Prostate gland (tissue), 2 donors: Measurements from ENCODE around the gene ADAP1. TPM values are rescaled to one million over a fixed set of nuclear protein-coding genes. Genes with fewer than 3 reads are reported as not detected.

Experiments
- DNase-seq: peaks from one replicate; pipeline ENCODE4 v3.0.0-alpha.2; 2019; ENCODE audit warnings: low spot score
- H3K27ac ChIP-seq, 2 donors: fragments of 200-600 bp; sonication (generic); 2 replicates each; pipeline ENCODE4 v1.5.1; 2017 to 2019
- H3K27me3 ChIP-seq: fragments of 200-600 bp; sonication (generic); replicated peaks from 2 replicates; pipeline ENCODE4 v1.5.1; 2019; ENCODE audit not compliant: insufficient read depth
- H3K36me3 ChIP-seq, 2 donors: fragments of 200-600 bp; sonication (generic); 1 replicate in 1 of 2; 2 replicates in 1 of 2; pipeline versions ENCODE4 v1.5.1 to v1.8.1; 2017 to 2019
- H3K4me1 ChIP-seq: fragments of 200-600 bp; sonication (generic); replicated peaks from 2 replicates; pipeline ENCODE4 v1.5.1; 2019
- H3K4me3 ChIP-seq, 2 donors: fragments of 200-600 bp; sonication (generic); 2 replicates each; pipeline ENCODE4 v1.5.1; 2017 to 2019
- H3K9me3 ChIP-seq: fragments of 200-600 bp; sonication (generic); 2 replicates; pipeline ENCODE4 v1.5.1; 2017
- CTCF ChIP-seq, 4 experiments: fragments of 200-600 bp in 2 of 4; fragments of 450-650 bp in 2 of 4; sonication (generic) in 2 of 4; IDR thresholded peaks; 1 replicate in 3 of 4; 2 replicates in 1 of 4; pipeline ENCODE4 v1.5.1; 2016 to 2019; ENCODE audit warnings: antibody characterized with exemption in 4 of 4, mild to moderate bottlenecking in 2 of 4, moderate library complexity in 2 of 4
- POLR2A ChIP-seq: fragments of 450-650 bp; IDR thresholded peaks from one replicate; pipeline ENCODE4 v1.6.1; 2016; ENCODE audit warnings: antibody characterized with exemption, mild to moderate bottlenecking
- POLR2AphosphoS5 ChIP-seq: sonication (generic); formaldehyde crosslinking; IDR thresholded peaks from one replicate; pipeline ENCODE4 v1.6.1; 2017; ENCODE audit warnings: antibody characterized with exemption
- WGBS: methylation state at CpG from one replicate; pipeline ENCODE4 v1.1.5; 2018; 5-methylcytosine and 5-hydroxymethylcytosine counted together
- intact Hi-C: fragments of 100-400 bp; cut with DNase I; formaldehyde crosslinking; loops from one replicate; pipeline ENCODE4 v1.14.2; 2022
- total RNA-seq, 2 donors: library from RNA; depleted of rRNA; stranded (reverse); fragments of >200 nt; gene quantifications; one replicate each; pipeline ENCODE4 v1.1.0, GENCODE V29; 2016

ADAP1 gene
- total RNA-seq, 2 donors from 2014 or later, result 5.9 to 8.3 TPM

- DNase-seq, result no peak
- WGBS, result 75% methylated on average over 29 of the region's 29 CpGs
Observed at GRCh38 chr7:930975-931758, 23.3 kb downstream of the ADAP1 start.

GRCh38 chr7:929311-929711 lies 25.2 kb downstream of the ADAP1 start:
- 80% methylated on average over 14 of the region's 14 CpGs for WGBS
- no peak for DNase-seq
- H3K4me3 ChIP-seq, result no peak overlapping the region
- no peak for TF ChIP-seq POLR2A
- no peak for TF ChIP-seq POLR2AphosphoS5
- TF ChIP-seq CTCF (IDR thresholded peaks at IDR 0.05), result no peak
- intact Hi-C loops, result no loop called here
- no peaks in the 10 kb centered on the region for H3K9me3 ChIP-seq
- H3K27me3 ChIP-seq, result no peaks in the 10 kb centered on the region
- no peaks in the 10 kb centered on the region for H3K4me1 ChIP-seq
- H3K27ac ChIP-seq, result no peak overlapping the region
- H3K36me3 ChIP-seq, result no peaks in the 10 kb centered on the region

More at GRCh38 chr7:930975-931758, 23.3 kb downstream of the ADAP1 start:
- Histone ChIP-seq H3K27ac (no peak overlapping the region), H3K27me3 (no peaks in the 10 kb centered on the region), H3K4me1 (no peaks in the 10 kb centered on the region), H3K9me3 (no peaks in the 10 kb centered on the region), H3K36me3 (no peaks in the 10 kb centered on the region), H3K4me3 (no peak overlapping the region)
- intact Hi-C loops, result no loop called here
- no peak for TF ChIP-seq POLR2A
- TF ChIP-seq CTCF (IDR thresholded peaks at IDR 0.05), result no peak
- no peak for TF ChIP-seq POLR2AphosphoS5

- TF ChIP-seq POLR2A (no peak), POLR2AphosphoS5 (no peak), CTCF (IDR thresholded peaks at IDR 0.05) (no peak)
- no peak for DNase-seq
- Histone ChIP-seq H3K27ac (no peak overlapping the region), H3K4me3 (no peak overlapping the region), H3K36me3 (no peaks in the 10 kb centered on the region), H3K27me3 (no peaks in the 10 kb centered on the region), H3K4me1 (no peaks in the 10 kb centered on the region), H3K9me3 (no peaks in the 10 kb centered on the region)
- intact Hi-C loops, result no loop called here
- WGBS, result 75% methylated on average over 21 of the region's 21 CpGs
Observed at GRCh38 chr7:927031-927671, 27.3 kb downstream of the ADAP1 start.

- H3K4me1 ChIP-seq, result no peaks in the 10 kb centered on the region
- DNase-seq, result no peak
- 83% methylated on average over 47 of the region's 47 CpGs for WGBS
Observed at GRCh38 chr7:926061-927030, 28.1 kb downstream of the ADAP1 start.

GRCh38 chr7:925601-926000 lies 28.9 kb downstream of the ADAP1 start:
- TF ChIP-seq POLR2A (no peak), POLR2AphosphoS5 (no peak), CTCF (IDR thresholded peaks at IDR 0.05) (no peak)
- Histone ChIP-seq H3K4me1 (no peaks in the 10 kb centered on the region), H3K4me3 (no peak overlapping the region), H3K27me3 (no peaks in the 10 kb centered on the region), H3K27ac (no peak overlapping the region), H3K9me3 (no peaks in the 10 kb centered on the region), H3K36me3 (no peaks in the 10 kb centered on the region)
- intact Hi-C loops, result no loop called here
- DNase-seq, result no peak
- WGBS, result 75% methylated on average over 12 of the region's 18 CpGs

More at GRCh38 chr7:926061-927030, 28.1 kb downstream of the ADAP1 start:
- H3K27ac ChIP-seq, result no peak overlapping the region
- no peaks in the 10 kb centered on the region for H3K36me3 ChIP-seq
- no peaks in the 10 kb centered on the region for H3K27me3 ChIP-seq
- intact Hi-C loops, result no loop called here
- TF ChIP-seq POLR2A, result no peak
- H3K4me3 ChIP-seq, result no peak overlapping the region
- no peaks in the 10 kb centered on the region for H3K9me3 ChIP-seq
